B cell (primary cell): Measurements from ENCODE around the gene SCN7A. TPM values are rescaled to one million over a fixed set of nuclear protein-coding genes. Genes with fewer than 3 reads are reported as not detected.

Experiments
- ATAC-seq: fragments of 200-7000 bp; cut with Tn5 transposase; one replicate; pipeline ENCODE4 v1.10.0; 2021; ENCODE audit warnings: low read depth, mild to moderate bottlenecking, moderate number of reproducible peaks, moderate library complexity
- CTCF ChIA-PET: fragments of 350-600 bp; sonication (Branson Sonifier 250); formaldehyde crosslinking; loops from one replicate; lab custom pipeline; 2021; ENCODE audit warnings: antibody characterized with exemption, inconsistent platforms; lab: Charles Lee
- POLR2A ChIA-PET: fragments of 350-600 bp; sonication (Branson Sonifier 250); formaldehyde crosslinking; loops from one replicate; lab custom pipeline; 2021; ENCODE audit warnings: antibody characterized with exemption; lab: Charles Lee
- DNase-seq: peaks from one replicate; pipeline ENCODE4 v3.0.0; 2013
- H2AFZ ChIP-seq: 2 replicates; pipeline ENCODE4 v1.6.1; 2012; ENCODE audit warnings: mild to moderate bottlenecking, low read depth, low read length; ENCODE audit not compliant: insufficient read depth, poor library complexity, severe bottlenecking
- H3K27ac ChIP-seq, 2 donors: 1 replicate in 1 of 2; 2 replicates in 1 of 2; pipeline ENCODE4 v1.5.1; 2012 to 2013; ENCODE audit warnings: low read length in 2 of 2, mild to moderate bottlenecking in 2 of 2, moderate library complexity in 1 of 2
- H3K27me3 ChIP-seq, 4 experiments: fragments of 200-600 bp in 1 of 4; sonication (generic) in 1 of 4; replicated peaks in 1 of 4; 1 replicate in 2 of 4; 2 replicates in 2 of 4; pipeline versions ENCODE4 v1.6.1 to v1.7.0; 2013 to 2016; ENCODE audit warnings: low read length in 3 of 4, mild to moderate bottlenecking in 2 of 4, mixed read lengths in 1 of 4, moderate library complexity in 1 of 4; ENCODE audit not compliant: insufficient read depth in 4 of 4, control insufficient read depth in 3 of 4; ENCODE audit errors: control extremely low read depth in 1 of 4
- H3K36me3 ChIP-seq, 2 experiments: replicated peaks in 1 of 2; 1 replicate in 1 of 2; 2 replicates in 1 of 2; pipeline versions ENCODE4 v1.6.1 to v1.7.1; 2013; ENCODE audit warnings: low read length in 1 of 2; ENCODE audit not compliant: insufficient read depth in 2 of 2, control insufficient read depth in 1 of 2; ENCODE audit errors: control extremely low read depth in 1 of 2, extremely low read depth in 1 of 2
- H3K4me1 ChIP-seq, 2 donors: fragments of 200-600 bp in 1 of 2; sonication (generic) in 1 of 2; 1 replicate in 1 of 2; 2 replicates in 1 of 2; pipeline versions ENCODE4 v1.5.1 to v1.6.1; 2013 to 2017; ENCODE audit warnings: low read length in 2 of 2; ENCODE audit not compliant: control insufficient read depth in 2 of 2, insufficient read depth in 2 of 2
- H3K4me2 ChIP-seq: replicated peaks from 2 replicates; pipeline ENCODE3; 2012; ENCODE audit warnings: mild to moderate bottlenecking, low read depth, low read length; ENCODE audit not compliant: poor library complexity, severe bottlenecking
- H3K4me3 ChIP-seq, 5 experiments: fragments of 200-600 bp in 1 of 5; sonication (generic) in 1 of 5; 1 replicate in 3 of 5; 2 replicates in 2 of 5; pipeline versions ENCODE4 v1.5.1 to v1.7.0; 2011 to 2016; ENCODE audit warnings: low read length in 4 of 5, mild to moderate bottlenecking in 4 of 5, low read depth in 2 of 5, control low read depth in 1 of 5, moderate library complexity in 1 of 5; ENCODE audit not compliant: insufficient read depth in 1 of 5; ENCODE audit errors: control extremely low read depth in 1 of 5, extremely low read depth in 1 of 5
- H3K79me2 ChIP-seq: fragments of 200-600 bp; sonication (generic); one replicate; pipeline ENCODE4 v1.6.0; 2016; ENCODE audit warnings: low read length; ENCODE audit not compliant: control insufficient read depth, insufficient read depth
- H3K9ac ChIP-seq: fragments of 200-600 bp; sonication (generic); 2 replicates; pipeline ENCODE4 v1.6.1; 2017; ENCODE audit warnings: mild to moderate bottlenecking, low read length, moderate library complexity
- H3K9me3 ChIP-seq, 3 donors: one replicate each; pipeline versions ENCODE4 v1.6.1 to v1.7.1; 2013; ENCODE audit warnings: low read length in 2 of 3; ENCODE audit not compliant: control insufficient read depth in 2 of 3, insufficient read depth in 1 of 3; ENCODE audit errors: control extremely low read depth in 1 of 3
- H4K20me1 ChIP-seq: 2 replicates; pipeline ENCODE4 v1.6.0; 2012; ENCODE audit warnings: mild to moderate bottlenecking, low read length; ENCODE audit not compliant: insufficient read depth, control insufficient read depth, poor library complexity, severe bottlenecking
- H3K27ac Mint-ChIP-seq: one replicate; pipeline ENCODE4 v1.8.0; 2021; ENCODE audit warnings: mixed read lengths
- H3K27me3 Mint-ChIP-seq: one replicate; pipeline ENCODE4 v1.8.0; 2021; ENCODE audit warnings: mixed read lengths
- H3K4me1 Mint-ChIP-seq: one replicate; pipeline ENCODE4 v1.8.0; 2021; ENCODE audit warnings: mixed read lengths
- H3K4me3 Mint-ChIP-seq: one replicate; pipeline ENCODE4 v1.8.0; 2021; ENCODE audit warnings: mixed read lengths
- H3K9me3 Mint-ChIP-seq: one replicate; pipeline ENCODE4 v1.8.0; 2022; ENCODE audit warnings: mixed read lengths; ENCODE audit not compliant: insufficient read depth
- EZH2 ChIP-seq: IDR thresholded peaks from 2 replicates; pipeline ENCODE4 v1.6.1; 2012; ENCODE audit warnings: borderline replicate concordance, low read depth, mild to moderate bottlenecking, moderate library complexity, low read length; ENCODE audit not compliant: insufficient read depth, poor library complexity, severe bottlenecking
- WGBS: methylation state at CpG from one replicate; pipeline ENCODE4 v1.1.5; 2013; ENCODE audit warnings: missing lambda C conversion rate; ENCODE audit not compliant: insufficient coverage; 5-methylcytosine and 5-hydroxymethylcytosine counted together
- intact Hi-C: fragments of 100-400 bp; cut with micrococcal nuclease; formaldehyde crosslinking; loops from one replicate; pipeline ENCODE4 v1.10.0; 2022
- polyA plus RNA-seq: library from polyadenylated mRNA; depleted of rRNA; stranded (reverse); fragments of >200 nt; gene quantifications from 2 replicates; pipeline ENCODE4 v1.2.3, GENCODE V29; 2012
- total RNA-seq, 2 donors: library from RNA; stranded (reverse); fragments of 120-200 nt in 1 of 2; gene quantifications; 1 replicate in 1 of 2; 2 replicates in 1 of 2; pipeline versions ENCODE4 v1.2.3 to v1.2.4, GENCODE V29; 2013 to 2022
- TF ChIP-seq, protein P1 (sequence below): fragments of 200-600 bp; IDR thresholded peaks from one replicate; pipeline ENCODE4 v1.8.0; 2022; ENCODE audit warnings: antibody characterized with exemption, mild to moderate bottlenecking

SCN7A gene
- total and polyA plus RNA-seq, 2 donors (not counting 1 experiment from before 2014, with no cell fraction given), result not detected

GRCh38 chr2:166491461-166491860 is 2.6 kb downstream of the SCN7A start:
- Histone ChIP-seq H3K9me3 (peaks cover 0 to 7% (median 0%) of the 10 kb centered on the region in 3 donors), H3K79me2 (no peaks in the 10 kb centered on the region), H3K4me2 (no peak overlapping the region), H3K4me1 (no peaks in the 10 kb centered on the region), H3K36me3 (no peaks in the 10 kb centered on the region), H3K27ac (no peak overlapping the region), H3K9ac (no peak overlapping the region), H3K27me3 (no peaks in the 10 kb centered on the region), H2AFZ (no peak overlapping the region), H3K4me3 (no peak overlapping the region), H4K20me1 (no peaks in the 10 kb centered on the region)
- DNase-seq, result no peak
- POLR2A ChIA-PET, result no interaction called here
- WGBS, result 17% methylated on average over 1 of the region's 1 CpG
- intact Hi-C loops, result no loop called here
- Mint-ChIP-seq H3K4me1 (no peaks in the 10 kb centered on the region), H3K27me3 (peaks cover 6% of the 10 kb centered on the region), H3K27ac (no peak overlapping the region), H3K4me3 (no peak overlapping the region), H3K9me3 (no peaks in the 10 kb centered on the region)
- CTCF ChIA-PET, result no interaction called here
- ATAC-seq, result no peak
- TF ChIP-seq, protein P1, sequence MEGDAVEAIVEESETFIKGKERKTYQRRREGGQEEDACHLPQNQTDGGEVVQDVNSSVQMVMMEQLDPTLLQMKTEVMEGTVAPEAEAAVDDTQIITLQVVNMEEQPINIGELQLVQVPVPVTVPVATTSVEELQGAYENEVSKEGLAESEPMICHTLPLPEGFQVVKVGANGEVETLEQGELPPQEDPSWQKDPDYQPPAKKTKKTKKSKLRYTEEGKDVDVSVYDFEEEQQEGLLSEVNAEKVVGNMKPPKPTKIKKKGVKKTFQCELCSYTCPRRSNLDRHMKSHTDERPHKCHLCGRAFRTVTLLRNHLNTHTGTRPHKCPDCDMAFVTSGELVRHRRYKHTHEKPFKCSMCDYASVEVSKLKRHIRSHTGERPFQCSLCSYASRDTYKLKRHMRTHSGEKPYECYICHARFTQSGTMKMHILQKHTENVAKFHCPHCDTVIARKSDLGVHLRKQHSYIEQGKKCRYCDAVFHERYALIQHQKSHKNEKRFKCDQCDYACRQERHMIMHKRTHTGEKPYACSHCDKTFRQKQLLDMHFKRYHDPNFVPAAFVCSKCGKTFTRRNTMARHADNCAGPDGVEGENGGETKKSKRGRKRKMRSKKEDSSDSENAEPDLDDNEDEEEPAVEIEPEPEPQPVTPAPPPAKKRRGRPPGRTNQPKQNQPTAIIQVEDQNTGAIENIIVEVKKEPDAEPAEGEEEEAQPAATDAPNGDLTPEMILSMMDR, result no peak
- TF ChIP-seq EZH2, result no peak

GRCh38 chr2:166487171-166487570 is 6.9 kb downstream of the SCN7A start:
- H3K27ac ChIP-seq, result no peak overlapping the region
- intact Hi-C loops, result no loop called here
- no peak overlapping the region for H2AFZ ChIP-seq
- POLR2A ChIA-PET, result no interaction called here
- H3K9me3 ChIP-seq, result no peaks in the 10 kb centered on the region
- no peak overlapping the region for H3K4me2 ChIP-seq
- no peaks in the 10 kb centered on the region for H3K9me3 Mint-ChIP-seq
- no peak overlapping the region for H3K9ac ChIP-seq
- no peaks in the 10 kb centered on the region for H3K27me3 Mint-ChIP-seq
- no CpG with 5 or more reads among the region's 1 CpG for WGBS
- H3K27me3 ChIP-seq, result no peaks in the 10 kb centered on the region
- no peak for DNase-seq
- no peaks in the 10 kb centered on the region for H4K20me1 ChIP-seq
- no peaks in the 10 kb centered on the region for H3K79me2 ChIP-seq
- TF ChIP-seq EZH2, result no peak
- TF ChIP-seq, protein P1, result no peak
- no peak for ATAC-seq
- CTCF ChIA-PET, result no interaction called here
- H3K4me3 ChIP-seq, result no peak overlapping the region
- H3K27ac Mint-ChIP-seq, result no peak overlapping the region
- H3K4me3 Mint-ChIP-seq, result no peak overlapping the region
- no peaks in the 10 kb centered on the region for H3K4me1 Mint-ChIP-seq
- no peaks in the 10 kb centered on the region for H3K4me1 ChIP-seq
- H3K36me3 ChIP-seq, result no peaks in the 10 kb centered on the region
